HG02885 (cell line): ENCODE data around the gene RMND5A.
A peak's percentile ranks its signal among the peaks of the same experiment; 100 is the strongest.

Source experiments
- ATAC-seq: cut with Tn5 transposase; IDR thresholded peaks from one replicate; pipeline ENCODE4 v1.9.1; 2021; ENCODE audit warnings: mild to moderate bottlenecking; ENCODE audit not compliant: unreplicated experiment, poor library complexity

Gene RMND5A

GRCh38 chr2:86789687-86790133 lies 69.6 kb downstream of the RMND5A start:
- no peak for ATAC-seq

DNA sequence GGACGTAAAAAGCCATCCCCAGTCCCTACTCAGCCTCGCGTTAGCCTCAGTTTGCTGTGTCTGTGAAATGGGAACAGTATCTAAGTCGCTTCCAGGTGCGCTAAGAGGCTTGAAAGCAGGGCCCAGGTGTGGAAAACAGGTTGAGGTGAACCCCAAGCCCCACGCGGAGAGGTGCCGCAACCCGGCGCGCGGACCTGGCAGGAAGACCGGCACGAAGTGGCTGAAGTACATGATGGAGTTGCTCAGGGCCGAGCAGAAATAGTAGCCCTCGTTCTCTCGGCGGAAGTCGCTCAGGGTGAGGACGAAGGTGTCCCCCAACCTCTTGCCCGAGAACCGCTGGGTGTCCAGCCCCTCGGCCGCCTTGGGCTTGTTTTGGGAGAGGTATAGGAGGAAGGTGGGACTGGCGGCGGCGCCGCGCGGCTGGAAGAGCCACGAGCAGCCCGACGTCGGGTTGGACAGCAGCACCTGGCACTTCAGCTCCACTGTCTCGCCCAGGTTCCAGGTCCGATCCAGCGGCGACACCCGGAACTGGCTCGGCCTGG lies 70.1 kb downstream of the RMND5A start:
- no peak for ATAC-seq

DNA sequence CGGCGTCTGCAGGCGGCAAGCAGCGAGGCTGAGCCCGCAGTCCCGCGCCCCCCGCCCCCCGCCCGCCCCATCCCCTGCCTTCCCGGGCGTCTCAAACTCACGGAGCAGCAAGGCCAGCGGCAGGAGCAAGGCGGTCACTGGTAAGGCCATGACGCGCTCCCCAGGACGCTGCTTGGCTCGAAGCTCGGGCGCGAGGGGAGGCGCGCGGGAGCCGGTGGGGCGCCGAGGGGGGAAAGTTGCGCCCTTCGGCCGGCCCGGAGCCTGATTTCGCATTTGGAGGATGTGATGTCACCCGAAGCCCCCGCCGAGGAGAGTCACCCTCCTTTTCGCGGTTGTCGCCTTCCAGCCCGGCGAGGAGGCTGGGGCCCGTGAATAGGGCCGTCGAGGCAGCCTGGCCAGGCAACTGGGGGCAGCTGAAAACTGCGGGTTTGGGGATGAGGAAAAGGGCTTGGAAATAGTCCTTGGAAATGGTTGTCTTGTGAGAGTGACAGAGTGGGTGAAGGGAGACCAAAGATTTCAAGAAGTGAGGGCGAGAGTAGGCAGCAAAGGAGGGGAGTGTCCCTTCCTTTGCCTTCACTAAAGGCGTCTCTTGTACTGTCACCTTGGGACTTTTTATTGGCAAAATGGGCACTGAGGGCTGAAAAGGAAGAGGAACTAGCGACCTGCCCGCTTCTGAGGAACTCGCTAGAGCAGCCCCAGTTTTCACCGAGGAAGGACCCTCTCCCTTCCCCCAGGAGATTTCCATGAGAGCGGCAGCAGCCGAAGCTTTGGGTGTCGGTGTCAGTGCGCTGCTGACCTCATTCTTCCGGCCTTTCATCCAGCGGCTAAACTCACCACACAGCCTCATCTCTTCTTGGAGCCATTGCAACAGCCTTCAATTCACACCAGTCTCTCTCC lies 70.8 kb downstream of the RMND5A start, which contains the start of gene CD8A:
Gene CD8A (minus strand): TSS at position 238 of the 897 bp plus-strand sequence. CDS start 88 bp downstream, at position 150.
- no peak for ATAC-seq

GRCh38 chr2:86791573-86791972 lies 71.5 kb downstream of the RMND5A start:
- ATAC-seq, result no peak

GRCh38 chr2:86793752-86794151 lies 73.7 kb downstream of the RMND5A start:
- ATAC-seq, result no peak

GRCh38 chr2:86794861-86795260 lies 74.8 kb downstream of the RMND5A start:
- no peak for ATAC-seq

DNA sequence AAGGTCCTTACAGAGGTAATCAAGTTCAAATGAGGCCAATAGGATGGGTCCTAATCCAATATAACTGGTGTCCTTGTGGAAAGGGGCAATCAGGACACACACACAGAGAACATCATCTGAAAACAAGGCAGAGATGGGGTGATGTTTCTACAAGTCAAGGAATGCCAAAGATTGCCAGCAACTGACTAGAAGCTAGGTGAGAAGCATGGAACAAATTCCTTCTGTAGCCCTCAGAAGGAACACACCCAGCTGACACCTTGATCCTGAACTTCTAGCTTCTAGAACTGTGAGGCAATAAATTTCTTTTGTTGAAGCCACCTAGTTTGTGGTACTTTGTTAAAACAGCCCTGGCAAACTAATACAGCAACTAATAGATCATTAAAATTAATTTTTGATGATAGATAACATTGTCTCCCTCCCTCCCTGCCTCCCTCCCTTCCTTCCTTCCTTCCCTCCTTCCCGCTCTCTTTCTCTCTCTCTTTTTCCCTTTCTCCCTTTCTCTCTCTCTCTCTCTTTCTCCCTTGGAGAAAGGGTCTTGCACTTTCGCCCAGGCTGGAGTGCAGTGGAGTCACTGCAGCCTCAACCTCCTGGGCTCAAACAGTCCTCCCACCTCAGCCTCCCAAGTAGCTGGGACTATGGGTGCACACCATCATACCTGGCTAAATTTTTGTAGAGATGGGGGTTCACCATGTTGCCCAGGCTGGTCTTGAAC lies 80.9 kb downstream of the RMND5A start:
- ATAC-seq, result no peak

- no peak for ATAC-seq
These were observed 86.2 kb downstream of the RMND5A start for GRCh38 chr2:86806059-86806857.

GRCh38 chr2:86807133-86807467 lies 87.0 kb downstream of the RMND5A start:
- ATAC-seq, result no peak

GRCh38 chr2:86807468-86808275 lies 87.6 kb downstream of the RMND5A start:
- ATAC-seq, result peak; percentile 38

GRCh38 chr2:86808315-86809161 lies 88.4 kb downstream of the RMND5A start:
- ATAC-seq, result peak; percentile 93

GRCh38 chr2:86809481-86810121 lies 89.5 kb downstream of the RMND5A start:
- ATAC-seq, result no peak

GRCh38 chr2:86815611-86816010 lies 95.5 kb downstream of the RMND5A start:
- ATAC-seq, result no peak

GRCh38 chr2:86818114-86818801 lies 98.2 kb downstream of the RMND5A start:
- ATAC-seq, result no peak

DNA sequence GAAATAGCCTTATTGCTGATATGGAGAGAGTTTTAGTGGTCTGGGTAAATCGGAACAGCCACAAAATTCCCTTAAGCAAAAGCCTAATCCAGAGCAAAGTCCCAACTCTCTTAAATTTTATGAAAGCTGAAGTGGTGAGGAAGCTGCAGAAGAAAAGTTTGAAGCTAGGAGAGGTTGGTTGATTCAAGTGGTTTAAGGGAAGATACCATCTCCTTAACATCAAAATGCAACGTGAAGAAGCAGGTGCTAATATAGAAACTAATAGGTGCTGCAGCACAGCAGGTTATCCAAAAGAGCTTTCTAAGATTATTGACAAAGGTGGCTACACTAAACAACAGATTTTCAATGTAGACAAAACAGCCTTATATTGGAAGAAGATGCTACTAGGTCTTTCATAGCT lies 98.9 kb downstream of the RMND5A start:
- ATAC-seq, result no peak

GRCh38 chr2:86821306-86821705 lies 101.2 kb downstream of the RMND5A start:
- ATAC-seq, result no peak

- no peak for ATAC-seq
These were observed 101.8 kb downstream of the RMND5A start for GRCh38 chr2:86821842-86822241.
